ENCODE results near the gene CYP2C18.
"Not testable (repeated sequence)": the region's sequence is repeated elsewhere in the genome, so short reads cannot be mapped to it uniquely, and the experiment has no call there.

Gene CYP2C18

GRCh38 chr10:94747137-94747536 is 63.6 kb downstream of the CYP2C18 start:
- DNase-seq (ENCODE audit: low read depth): no peak

GRCh38 chr10:94747838-94748237 is 64.3 kb downstream of the CYP2C18 start:
- DNase-seq (ENCODE audit: low read depth): no peak

- no peak for DNase-seq (ENCODE audit: low read depth)
Measured at GRCh38 chr10:94757916-94758315, 74.4 kb downstream of the CYP2C18 start.

- no peak for DNase-seq (ENCODE audit: low read depth)
Measured at GRCh38 chr10:94760586-94761178, 77.2 kb downstream of the CYP2C18 start.

- no peak for DNase-seq (ENCODE audit: low read depth)
Measured at GRCh38 chr10:94762393-94762792, 78.9 kb downstream of the CYP2C18 start, which contains the start of gene CYP2C19. Gene CYP2C19 (plus strand): TSS chr10:94762681. CDS start chr10:94762706, 25 bp downstream.

GRCh38 chr10:94775425-94775824 is 91.9 kb downstream of the CYP2C18 start:
- DNase-seq (ENCODE audit: low read depth): not testable (repeated sequence)

GRCh38 chr10:94777886-94778458 is 94.4 kb downstream of the CYP2C18 start:
- DNase-seq (ENCODE audit: low read depth): no peak

- DNase-seq (ENCODE audit: low read depth): no peak
Measured at GRCh38 chr10:94780844-94781243, 97.3 kb downstream of the CYP2C18 start.

GRCh38 chr10:94784256-94784655 is 100.7 kb downstream of the CYP2C18 start:
- DNase-seq (ENCODE audit: low read depth): no peak

- no peak for DNase-seq (ENCODE audit: low read depth)
Measured at GRCh38 chr10:94785211-94785610, 101.7 kb downstream of the CYP2C18 start.
